ENCODE results near the gene C20orf144.

Gene C20orf144

DNA sequence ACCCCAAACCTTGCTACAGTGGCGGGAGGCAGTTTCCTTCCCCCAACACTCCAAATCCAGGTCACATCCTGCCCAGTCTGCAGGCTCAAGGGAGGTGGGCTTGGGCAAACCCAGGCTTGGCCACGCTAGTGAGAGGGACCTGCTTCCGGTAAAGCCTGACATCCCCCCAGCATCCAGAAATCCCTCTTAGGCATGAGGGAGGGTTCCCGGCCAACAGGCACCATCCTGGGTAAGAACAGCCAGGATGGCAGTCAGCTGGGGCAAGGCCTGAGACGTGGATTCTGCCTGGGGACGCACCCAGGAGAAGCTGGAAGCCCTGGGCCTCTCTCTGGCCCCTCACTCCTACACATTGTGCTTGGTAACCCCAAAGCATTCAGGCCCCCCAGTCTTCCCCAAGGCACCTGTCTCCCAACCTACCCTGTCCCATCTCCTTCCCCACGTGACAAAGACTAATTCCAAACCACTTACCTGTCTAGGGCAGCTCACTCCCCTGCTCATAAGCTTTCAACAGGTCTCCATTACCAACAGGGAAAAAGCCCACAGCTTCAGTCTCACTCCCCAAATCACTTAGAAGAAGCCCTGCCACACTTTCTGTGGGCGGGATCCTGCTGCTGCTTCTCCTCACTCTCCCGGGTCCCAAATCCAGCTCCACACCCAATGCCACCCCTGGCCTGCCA, 2.1 kb downstream of the C20orf144 start:
- in situ Hi-C loops (cut with HindIII; ENCODE audit: low sequenced_read_pairs), result no loop called here

DNA sequence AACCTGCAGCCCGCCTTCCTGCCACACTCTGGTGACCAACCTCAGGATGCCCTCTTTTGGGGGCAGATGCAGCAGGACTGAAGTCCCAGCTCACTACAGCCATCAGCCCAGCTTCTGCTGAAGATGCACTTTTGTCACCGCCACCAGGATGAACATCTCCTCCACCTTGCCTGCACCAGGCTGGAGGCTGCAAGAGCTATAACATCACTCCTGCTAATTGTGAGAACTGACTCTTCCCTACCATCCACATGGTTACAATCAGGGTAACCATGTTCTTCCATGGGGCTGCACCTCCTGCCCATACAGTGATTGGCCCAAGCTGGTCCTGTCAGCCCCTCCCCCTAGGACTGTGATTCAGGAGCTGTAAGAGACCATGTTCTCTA, 2.6 kb downstream of the C20orf144 start:
- in situ Hi-C loops (cut with HindIII; ENCODE audit: low sequenced_read_pairs), result no loop called here

DNA sequence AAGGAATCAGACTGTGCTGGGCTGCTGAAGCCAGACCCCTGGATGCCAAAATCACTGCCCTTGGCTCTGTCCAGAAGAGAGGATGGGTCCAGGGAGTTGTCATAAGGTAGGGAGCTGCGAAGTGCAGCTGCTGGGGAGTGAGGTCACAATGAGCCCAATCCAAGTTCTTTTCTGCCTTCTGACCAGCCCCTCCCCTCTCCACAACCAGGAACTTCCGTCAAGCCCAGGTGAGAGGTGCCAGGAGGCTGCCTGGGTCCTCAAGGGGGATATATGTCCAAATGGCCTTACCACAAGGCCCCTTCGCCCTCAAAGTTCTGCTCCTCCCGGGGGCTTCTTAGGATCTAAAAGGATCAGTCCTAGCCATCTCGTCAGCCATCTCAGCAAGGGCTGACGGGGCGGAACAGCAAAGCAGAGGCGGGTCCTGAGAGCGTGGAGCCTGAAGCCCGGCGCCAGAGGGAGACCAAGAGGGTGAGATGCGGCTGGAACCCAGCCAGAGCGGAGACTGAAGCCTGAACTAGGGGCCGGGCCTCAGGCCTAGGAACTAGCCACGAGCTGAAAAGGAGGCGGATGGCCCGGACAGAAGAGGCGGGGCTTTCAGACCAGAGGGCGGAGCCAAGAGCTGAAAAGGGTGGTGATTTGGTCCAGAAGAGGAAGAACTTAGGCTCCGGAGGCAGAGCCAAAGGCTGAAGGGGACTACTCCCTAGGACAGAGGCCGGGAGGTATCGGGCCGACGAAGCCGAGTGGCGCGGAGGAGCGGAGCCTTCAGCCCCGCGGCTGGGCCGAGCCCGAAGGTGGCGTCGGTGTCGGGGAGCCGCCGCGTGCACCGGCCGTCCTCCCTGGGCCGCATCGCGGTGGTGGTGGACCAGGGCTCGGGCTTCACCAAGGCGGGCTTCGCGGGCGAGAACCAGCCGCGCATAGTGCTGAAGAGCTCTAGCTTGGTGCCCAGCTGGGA, 4.4 kb downstream of the C20orf144 start, which contains the start of gene ACTL10:
ACTL10 (plus strand) TSS at position 651 of the 952 bp plus-strand sequence. CDS start 555 bp downstream, outside the sequence.
- in situ Hi-C loops (cut with HindIII; ENCODE audit: low sequenced_read_pairs), result no loop called here

DNA sequence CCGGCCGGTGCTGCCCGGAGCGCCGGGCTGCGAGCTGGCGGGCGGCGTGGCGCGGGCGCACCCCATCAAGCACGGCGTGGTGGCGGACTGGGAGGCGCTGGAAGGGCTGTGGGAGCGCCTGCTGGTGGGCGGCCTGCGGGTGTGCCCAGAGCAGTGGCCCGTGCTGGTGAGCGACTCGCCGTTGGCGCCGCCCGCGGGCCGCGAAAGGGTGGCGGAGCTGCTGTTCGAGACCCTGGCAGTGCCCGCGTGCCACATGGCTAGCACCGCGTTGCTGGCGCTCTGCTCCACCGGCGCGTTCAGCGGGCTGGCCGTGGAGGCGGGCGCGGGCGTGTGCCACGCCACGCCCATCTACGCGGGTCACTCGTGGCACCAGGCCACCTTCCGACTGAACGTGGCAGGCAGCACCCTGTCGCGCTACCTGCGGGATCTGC, 5.1 kb downstream of the C20orf144 start:
- in situ Hi-C loops (cut with HindIII; ENCODE audit: low sequenced_read_pairs), result no loop called here

DNA sequence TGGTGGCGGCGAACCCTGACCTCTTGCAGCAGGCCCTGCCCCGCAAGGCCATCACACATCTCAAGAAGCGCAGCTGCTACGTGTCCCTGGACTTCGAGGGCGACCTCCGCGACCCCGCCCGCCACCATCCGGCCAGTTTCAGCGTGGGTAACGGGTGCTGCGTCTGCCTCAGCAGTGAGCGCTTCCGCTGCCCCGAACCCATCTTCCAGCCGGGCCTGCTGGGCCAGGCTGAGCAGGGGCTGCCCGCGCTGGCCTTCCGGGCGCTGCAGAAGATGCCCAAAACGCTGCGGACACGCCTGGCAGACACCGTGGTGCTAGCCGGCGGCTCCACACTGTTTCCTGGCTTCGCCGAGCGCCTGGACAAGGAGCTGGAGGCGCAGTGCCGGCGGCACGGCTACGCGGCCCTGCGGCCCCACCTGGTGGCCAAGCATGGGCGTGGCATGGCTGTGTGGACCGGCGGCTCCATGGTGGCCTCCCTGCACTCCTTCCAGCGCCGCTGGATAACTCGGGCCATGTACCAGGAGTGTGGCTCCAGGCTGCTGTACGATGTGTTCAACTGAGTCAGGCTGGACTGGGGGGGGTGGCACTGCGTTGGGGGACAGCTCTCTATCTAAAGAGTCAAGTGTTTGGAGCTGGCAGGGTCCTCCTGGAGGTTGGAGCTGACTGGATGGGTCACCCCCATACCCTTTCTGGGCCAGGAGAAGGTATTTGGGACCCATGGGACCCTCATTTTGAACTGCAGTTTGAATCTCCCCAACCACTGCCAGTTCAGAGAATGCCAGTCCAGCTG, 5.7 kb downstream of the C20orf144 start:
- in situ Hi-C loops (cut with HindIII; ENCODE audit: low sequenced_read_pairs), result no loop called here

DNA sequence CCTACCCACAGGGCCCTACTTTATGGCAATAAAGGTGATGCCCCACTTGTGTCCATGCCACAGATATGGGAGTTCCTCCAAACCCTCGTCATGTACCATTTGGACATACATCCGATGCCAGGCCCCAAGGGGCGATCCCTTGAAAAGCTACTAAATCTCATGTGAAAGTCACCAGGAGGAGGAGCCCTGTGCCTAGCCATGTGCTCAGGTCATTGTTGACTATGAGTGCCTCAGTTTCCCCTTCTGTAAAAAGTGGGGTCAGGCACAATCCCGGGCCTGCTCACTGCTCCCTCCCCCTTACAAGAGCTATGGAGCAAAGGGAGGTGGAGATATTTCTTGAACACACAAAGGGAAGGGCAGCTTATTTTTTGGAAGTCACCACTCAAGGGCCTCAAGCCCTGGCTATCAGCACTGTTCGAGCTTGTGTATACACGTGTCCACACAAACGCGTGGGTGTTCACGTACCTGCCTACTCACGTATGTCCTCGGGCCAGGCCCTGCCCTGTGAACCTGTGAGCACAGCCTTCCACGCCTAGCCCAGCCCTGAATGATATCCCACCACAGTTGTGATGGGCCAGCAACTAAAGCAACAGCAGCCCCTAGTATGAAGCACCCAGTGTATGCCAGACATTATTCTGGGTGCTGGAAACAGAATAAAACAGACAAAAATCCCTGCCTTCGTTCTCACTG, 6.5 kb downstream of the C20orf144 start:
- in situ Hi-C loops (cut with HindIII; ENCODE audit: low sequenced_read_pairs), result no loop called here

DNA sequence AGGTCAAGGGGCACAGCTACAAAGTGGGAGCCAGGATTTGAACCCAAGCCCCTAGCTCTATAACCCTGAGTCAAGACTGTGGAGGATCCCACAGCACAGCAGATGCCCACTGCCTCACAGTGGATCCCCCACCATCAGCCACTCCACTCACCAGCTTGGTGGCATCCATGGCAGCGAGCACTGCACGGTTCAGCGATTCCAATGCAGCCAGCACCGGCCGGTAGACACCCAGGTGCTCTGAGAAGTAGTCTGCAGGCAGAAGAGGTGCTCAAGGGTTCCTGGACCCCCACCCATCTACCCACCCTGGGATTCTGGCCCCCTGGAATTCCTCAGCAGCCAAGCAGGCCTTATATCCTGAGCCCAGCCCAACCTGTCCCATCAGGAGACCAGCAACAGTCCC, 7.1 kb downstream of the C20orf144 start:
- in situ Hi-C loops (cut with HindIII; ENCODE audit: low sequenced_read_pairs), result no loop called here

DNA sequence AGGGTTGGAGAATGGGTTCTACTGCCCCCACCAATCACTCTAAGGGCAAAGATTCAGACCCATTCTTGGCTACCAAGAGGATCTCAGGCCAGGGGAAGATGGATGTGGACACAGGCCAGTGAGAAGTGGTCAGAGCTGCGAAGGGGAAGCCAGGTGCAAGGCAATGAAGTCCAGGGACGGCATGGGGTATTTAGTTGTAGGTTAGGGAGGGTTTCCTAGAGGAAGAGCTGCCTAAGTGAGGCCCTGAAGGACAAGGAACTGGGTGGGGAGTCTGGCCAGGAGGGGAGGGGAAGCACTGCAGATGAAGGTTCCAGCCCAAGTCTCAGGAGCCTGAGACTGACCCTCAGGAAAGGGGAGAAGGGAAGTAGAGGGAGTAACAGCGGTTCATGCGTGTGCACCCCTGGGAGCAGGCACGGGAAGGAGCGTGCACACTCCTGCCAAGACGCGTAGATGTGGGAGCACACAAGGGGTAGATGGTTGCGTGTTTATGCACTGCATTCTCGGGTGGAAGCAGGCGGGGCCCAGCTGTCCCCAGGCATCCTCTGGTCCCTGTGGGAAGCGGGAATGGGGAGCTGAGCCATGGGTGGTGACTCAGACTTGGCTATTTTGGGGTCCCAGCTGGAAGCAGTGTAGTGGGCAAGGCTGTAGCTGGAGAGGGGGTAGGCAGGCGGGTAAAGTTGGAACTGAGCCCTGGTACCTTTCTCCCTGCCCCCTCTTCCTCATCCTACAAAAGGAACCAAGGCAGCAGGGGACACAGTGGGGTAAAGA, 7.9 kb downstream of the C20orf144 start:
- in situ Hi-C loops (cut with HindIII; ENCODE audit: low sequenced_read_pairs), result no loop called here

DNA sequence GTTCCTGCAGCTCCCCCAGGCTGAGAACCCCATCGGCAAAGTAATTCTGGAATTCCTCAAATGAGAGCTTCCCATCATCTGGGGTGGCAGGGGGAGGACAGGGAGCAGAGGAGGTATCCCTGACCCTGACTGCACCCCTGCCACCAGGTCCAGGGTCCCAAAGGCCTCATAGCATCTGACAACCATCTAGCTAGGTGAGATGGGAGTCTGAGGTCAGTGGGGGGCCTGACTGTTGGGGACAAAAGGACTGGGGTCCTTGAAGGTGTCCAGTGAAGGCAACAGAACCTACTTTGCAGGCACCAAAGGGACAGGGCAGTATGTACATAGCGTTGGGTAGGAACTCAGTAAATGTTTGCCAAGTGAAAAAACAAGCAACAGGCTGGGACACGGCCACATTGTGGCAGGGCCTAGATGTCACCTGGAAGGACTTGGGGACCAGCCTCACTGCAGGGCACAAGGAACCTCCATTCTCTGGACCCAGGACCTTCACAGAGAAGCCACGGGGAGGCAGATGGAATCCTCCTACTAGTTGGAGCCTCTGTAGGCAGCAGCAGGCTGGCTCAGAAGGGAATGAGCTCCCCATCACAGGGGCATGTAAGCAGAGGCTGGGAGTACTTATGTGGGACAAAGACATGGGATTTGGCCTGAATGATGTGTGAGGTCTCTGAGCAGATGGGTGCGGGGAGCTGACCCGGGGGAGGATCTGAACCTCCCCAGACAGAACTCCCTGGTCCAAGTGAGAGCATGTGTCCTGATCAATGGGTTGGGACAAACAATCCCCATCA, 8.8 kb downstream of the C20orf144 start:
- in situ Hi-C loops (cut with HindIII; ENCODE audit: low sequenced_read_pairs), result no loop called here

DNA sequence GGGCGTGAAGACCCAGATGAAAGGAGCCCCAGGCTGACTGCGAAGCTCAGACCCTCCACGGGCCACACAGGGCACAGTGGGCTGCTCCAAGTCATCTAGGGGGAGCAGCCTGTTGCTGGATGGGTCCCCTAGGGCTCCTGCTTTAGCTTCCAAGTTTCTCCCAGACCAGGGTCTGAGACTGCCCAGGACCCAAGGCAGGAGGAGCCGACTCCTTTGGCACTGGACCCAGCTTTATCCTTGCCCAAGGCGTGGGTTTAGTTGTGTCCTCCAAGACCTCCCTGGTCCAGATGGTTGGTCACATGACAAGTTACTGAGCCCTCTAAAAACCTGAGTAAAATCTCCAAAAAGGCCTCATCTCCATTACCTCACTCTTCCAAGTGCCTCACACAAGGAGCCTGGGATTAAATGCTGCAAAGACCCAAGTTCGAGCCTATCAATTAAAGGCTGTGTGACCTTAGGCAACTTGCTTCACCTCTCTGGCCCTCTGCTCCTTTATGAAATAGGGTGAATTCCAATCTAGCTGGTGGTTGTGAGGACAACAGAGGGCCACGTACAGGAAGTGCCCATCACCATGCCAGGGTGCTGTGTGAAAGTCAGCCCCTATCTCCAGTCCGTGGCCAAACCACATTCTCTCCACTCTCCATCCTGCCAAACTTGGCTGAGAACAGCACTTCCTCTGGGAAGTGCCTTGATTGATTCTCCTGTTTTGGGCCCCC, 9.6 kb downstream of the C20orf144 start:
- in situ Hi-C loops (cut with HindIII; ENCODE audit: low sequenced_read_pairs), result no loop called here

DNA sequence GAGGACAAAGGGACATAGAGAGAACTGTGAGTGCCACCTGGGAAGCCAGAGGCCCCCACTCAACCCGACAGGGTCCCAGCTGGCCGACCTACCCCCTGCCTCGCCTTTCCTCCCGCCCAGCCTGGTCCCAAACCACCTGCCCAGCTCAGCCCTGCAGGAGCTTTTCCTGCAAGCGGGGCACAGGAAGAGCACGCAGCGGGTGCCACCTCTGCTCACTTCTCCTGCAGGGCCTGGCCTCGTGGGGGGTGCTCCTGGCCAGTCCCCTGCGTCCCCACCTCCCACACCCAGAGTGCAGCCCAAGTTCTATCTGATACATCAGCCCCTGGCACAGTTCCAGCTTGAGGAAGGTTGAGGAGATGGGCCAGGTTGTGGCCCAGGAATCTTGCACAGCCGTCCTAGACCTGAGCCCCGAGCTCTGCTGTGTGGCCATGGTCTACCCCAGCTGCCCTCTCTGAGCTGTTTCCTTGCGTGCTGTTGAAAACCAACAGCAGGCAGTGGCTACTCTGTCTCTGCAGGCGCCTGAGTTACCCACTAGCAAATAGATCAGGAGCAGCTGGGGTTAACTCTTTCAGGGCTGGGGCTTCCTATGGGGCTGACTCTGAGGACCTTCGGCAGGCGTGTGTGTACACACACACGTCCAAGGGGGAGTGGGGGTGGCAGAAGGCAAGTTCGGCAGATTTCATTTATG, 10.4 kb downstream of the C20orf144 start:
- in situ Hi-C loops (cut with HindIII; ENCODE audit: low sequenced_read_pairs), result no loop called here

DNA sequence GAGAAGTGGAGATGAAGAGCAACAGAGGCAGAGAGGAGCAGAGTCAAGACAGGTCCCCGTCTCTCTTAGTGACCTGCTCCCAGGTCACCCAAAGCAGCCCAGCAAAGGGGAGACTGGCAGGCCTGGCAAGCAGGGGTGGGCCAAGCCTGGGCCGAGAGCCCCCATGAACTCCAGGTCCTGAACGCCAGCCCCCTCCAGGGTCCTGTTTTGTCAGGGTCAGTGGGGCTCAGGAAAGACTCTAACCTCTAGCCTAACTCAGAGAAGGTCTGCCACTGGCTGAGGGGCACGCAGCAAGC, 10.9 kb downstream of the C20orf144 start:
- in situ Hi-C loops (cut with HindIII; ENCODE audit: low sequenced_read_pairs), result no loop called here

DNA sequence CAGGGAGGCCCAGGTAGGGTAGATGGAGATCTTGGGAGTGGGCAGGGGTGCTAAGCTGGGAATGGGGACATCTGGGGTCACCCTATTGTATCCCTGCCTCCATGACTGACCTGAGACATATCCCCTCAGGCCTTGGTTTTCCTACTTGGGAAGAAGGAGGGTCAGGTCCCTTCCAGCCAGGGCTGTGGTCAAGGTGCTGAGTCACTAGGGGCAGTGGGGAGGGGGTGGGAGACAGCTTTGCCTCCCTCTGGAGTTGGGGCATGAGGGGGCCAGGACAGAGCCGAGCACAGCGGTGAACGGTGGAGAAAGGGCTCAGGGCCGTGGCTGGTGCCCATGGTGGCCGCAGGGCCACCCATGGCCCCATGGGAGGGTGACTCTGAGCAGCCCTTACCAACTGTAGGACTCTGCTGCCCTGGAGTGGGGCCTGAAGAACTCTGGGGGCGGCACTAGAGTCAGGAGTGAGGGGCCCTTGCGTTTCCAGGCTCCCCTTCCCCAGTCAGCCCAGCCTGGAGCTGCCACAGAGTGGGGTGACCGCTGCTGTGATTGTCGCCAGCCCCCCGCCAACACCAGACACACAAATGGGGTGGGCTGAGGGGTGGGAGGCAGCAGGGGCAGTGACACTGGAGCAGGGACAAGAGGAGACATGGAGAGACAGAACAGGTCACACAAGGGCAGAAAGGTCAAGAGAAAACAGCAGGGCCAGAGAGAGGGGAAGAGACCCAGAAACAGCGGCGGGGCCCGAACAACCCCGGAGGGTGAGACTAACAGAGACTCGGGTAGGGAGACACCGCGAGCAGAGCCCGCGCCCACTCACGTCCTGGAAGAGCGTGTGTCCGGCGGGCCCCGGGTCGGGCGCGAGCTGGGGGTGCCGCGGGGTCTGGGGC, 11.5 kb downstream of the C20orf144 start:
- in situ Hi-C loops (cut with HindIII; ENCODE audit: low sequenced_read_pairs), result no loop called here

DNA sequence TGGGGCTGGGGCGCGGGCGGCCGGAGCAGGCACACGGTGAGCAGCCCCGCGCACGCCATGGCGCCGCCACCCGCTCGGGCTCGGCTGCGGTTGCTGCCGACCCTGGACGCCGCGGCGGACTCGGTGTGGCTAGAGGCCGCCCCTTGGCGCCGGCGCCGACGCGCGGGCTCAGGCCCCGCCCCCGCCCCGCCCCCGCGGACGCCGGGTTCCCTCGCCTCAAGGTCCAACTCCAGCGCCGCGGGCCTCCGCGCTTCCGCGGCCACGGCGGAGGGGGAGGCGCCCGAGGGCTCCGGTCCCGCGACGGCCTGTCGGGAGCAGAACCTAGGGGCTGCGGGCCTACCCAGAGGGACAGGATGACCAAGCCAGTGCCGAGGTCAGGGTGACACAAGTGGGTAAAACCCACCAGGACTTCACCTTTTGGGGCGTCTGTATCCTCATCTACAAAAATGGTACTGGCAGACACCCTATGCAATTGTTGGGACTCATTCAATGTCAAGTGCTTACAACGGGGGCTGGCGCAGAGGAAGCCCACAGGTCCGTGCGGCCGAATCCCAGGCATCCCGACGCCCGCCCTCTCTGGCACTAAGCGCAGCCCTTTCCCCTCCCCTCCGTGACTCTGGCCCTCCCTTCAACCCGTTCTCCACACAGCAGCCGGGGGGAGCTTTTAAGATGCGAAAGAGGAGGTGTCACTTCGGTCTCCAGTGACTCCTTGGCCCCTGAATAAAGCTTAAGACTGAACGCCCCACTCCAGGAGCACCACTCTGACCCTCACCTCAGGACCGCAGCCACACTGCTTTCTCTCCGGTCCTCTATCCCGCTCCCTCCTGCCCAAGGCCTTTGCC, 12.4 kb downstream of the C20orf144 start, which contains the start of gene NECAB3:
NECAB3 (minus strand) TSS at position 135 of the 842 bp plus-strand sequence; CDS start at position 59, 76 bp downstream.
- in situ Hi-C loops (cut with HindIII; ENCODE audit: low sequenced_read_pairs), result no loop called here

DNA sequence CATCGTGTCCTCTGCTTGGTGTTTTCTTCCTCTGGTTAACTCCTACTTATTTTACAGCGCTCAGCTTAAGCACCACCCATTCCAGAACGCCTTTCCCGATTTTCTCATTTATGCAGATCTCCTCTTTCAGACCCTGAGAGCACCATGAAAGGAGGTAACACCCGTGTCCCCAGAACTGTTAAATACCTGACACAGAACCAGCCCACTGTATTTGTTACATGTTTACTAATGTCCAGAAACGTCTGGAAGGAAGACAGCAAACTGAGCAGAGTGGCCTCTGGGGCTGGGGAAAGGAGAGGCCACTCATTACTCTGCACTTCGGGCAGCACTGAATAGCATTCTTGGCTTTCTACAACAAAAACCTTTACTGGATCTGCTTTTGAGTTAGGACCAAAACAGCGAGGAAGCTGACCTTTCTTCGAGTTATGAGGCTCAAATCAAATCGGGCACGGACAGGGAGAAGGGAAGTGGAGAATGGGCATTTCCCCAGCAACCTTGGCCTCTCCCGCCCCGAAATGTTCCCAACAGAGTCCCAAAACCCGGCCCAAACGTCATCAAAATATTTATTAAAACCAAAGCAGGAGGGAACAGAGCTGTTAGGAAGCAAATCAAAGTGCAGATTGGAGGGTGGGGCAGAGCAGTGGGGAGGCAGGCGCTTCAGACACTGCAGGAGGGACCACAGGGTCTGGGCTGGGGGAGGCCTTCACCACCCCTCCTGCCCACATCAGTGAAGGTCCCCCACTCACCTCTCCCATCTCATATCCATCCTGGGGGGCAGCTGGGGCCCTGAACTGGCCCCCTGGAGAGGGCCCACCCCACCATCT, 13.2 kb downstream of the C20orf144 start:
- in situ Hi-C loops (cut with HindIII; ENCODE audit: low sequenced_read_pairs), result no loop called here
